NCI-H748 (cell line): ENCODE measurements around the gene FAM76A.
"Not testable (repeated sequence)": the region's sequence is repeated elsewhere in the genome, so short reads cannot be mapped to it uniquely, and the experiment has no call there.

ENCODE experiments used
- DNase-seq: peaks from one replicate; lab custom pipeline; 2025; ENCODE audit not compliant: unreplicated experiment; lab: John Stamatoyannopoulos, UW

FAM76A gene

DNA sequence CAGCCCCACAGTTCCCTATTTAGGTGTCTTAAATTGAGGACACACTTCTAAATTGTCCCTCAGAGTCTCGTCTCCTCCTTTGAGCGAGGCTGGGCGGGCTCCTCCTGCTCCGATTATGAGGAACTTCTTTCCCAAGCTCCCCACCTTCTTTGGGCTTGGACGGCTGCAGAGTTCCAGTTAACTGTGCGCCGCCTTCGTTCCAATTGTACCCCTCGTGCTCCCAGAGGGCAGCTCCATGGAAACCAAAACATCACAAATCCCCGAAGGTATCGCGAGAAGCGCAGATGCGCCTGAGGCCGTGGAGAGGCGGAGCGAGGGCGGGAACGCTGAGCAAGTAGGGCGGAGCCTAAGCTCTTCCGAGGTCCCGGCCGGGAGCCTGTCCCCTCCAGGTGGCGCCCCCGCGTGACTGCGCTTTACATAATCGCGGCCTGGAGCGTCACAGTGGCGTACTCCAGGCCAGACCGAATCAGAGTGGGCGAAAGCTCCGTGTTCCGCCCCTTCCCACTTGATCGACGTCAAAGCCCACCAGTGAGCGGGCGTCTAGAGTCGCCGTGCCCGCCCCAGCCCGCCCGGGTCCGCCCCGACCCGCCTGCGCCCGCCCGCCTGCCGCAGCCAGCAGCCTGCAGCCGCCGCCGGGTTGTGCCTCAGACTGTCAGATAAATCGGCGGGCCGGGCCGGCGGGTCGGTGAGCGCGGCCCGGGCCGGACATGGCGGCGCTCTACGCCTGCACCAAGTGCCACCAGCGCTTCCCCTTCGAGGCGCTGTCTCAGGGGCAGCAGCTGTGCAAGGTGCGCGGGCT is at the start of gene FAM76A:
Gene FAM76A, plus strand, starts transcription at position 588 of the 799 bp plus-strand sequence. Its CDS starts 120 bp downstream, at position 708.
- DNase-seq, result peak; percentile 98

DNA sequence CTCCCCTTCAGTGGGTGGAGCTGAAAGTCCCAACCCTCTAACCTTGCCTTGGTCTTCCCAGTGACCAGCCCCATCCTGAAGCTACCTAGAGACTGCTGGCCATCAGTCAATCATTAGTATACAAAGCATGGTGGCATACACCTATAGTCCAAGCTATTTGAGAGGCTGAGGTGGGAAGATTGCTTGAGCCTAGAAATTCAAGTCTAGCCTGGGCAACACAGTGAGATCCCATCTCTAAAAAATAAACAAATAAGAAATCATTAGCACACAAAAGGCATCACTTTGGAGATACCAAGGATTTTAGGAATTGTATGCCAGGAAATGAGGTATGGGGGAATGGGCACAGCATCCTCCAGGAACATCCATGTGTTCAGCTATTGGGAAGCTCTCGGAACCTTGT is 49.4 kb upstream of the FAM76A start:
- DNase-seq, result no peak

- no peak for DNase-seq
Measured at GRCh38 chr1:27678747-27679146, 47.0 kb upstream of the FAM76A start.

DNA sequence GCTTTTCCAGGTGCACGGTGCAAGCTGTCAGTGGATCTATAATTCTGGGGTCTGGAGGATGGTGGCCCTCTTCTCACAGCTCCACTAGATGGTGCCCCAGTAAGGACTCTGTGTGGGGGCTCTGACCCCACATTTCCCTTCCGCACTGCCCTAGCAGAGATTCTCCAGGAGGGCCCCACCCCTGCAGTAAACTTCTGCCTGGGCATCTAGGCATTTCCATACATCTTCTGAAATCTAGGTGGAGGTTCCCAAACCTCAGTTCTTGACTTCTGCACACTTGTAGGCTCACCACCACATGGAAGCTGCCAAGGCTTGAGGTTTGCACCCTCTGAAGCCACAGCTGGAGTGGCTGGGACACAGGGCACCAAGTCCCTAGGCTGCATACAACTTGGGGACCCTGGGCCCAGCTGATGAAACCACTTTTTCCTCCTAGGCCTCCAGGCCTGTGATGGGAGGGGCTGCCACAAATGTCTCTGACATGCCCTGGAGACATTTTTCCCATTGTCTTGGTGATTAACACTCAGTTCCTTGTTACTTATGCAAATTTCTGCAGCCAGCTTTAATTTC is 45.5 kb upstream of the FAM76A start:
- DNase-seq, result not testable (repeated sequence)

DNA sequence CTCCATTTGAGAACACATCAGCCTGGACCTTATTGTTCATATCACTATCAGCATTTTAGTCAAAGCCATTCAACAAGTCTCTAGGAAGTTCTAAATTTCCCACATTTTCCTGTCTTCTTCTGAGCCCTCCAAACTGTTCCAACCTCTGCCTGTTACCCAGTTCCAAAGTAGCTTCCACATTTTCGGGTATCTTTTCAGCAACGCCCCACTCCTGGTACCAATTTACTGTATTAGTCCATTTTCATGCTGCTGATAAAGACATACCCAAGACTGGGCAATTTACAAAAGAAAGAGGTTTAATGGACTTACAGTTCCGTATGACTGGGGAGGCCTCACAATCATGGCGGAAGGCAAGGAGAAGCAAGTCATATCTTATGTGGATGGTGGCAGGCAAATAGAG is 44.2 kb upstream of the FAM76A start:
- not testable (repeated sequence) for DNase-seq

GRCh38 chr1:27682351-27682944 is 43.3 kb upstream of the FAM76A start:
- no peak for DNase-seq

DNA sequence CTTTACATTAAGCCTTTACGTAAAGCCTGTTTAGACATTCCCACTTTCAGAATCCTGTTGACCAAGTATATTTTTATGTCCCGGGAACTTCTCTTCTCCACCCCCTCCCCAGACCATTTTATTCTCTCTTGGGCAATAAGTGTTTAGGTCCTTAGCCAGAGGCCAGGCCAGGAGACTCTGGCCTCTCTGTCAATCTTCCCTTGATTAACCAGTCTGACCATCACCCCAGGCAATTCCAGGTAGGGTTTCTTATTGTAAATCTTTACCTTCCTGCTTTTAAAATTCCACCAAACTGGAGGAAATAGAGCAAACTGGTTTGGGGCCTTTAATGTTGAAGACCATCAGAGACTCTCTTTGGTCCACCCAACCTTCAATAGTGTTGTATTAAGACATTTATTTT is 41.6 kb upstream of the FAM76A start:
- DNase-seq, result no peak

GRCh38 chr1:27686223-27686990 is 39.4 kb upstream of the FAM76A start:
- peak; percentile 83 for DNase-seq

GRCh38 chr1:27687906-27688305 is 37.9 kb upstream of the FAM76A start:
- no peak for DNase-seq

DNA sequence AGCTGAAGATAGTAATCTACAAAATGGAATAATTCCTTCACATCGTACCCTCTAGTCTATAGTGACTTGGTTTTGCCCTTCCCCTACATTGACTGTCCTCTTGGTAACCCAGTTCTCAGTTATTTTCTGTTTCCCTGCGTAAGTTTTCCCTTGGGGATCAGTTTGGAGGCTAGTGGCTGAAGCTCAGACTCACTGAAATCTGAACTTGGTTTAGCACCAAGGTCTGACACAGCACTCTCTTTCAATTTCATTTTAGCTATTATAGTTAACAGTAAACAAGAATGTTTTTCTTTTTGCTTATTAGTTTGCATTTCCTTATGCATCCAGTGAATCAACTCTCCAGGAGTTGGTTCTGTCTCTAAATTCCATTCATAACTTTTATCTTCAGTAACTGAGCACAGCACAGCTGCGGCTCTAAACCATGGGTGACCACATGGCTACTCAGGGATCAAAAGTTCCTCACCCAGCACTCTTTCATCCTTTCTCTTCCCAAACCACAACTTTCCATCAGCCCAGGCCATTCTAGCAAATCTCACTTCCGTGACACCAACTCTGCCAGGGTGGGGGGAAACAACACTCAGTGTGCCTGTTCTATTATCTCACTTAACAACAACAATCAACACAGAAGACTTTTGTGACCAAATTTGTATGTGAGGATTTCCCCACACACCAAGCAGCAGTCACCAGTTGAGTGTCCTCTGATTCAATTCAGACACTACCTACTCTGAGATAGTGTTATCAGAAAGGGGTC is 36.2 kb upstream of the FAM76A start:
- DNase-seq, result no peak

DNA sequence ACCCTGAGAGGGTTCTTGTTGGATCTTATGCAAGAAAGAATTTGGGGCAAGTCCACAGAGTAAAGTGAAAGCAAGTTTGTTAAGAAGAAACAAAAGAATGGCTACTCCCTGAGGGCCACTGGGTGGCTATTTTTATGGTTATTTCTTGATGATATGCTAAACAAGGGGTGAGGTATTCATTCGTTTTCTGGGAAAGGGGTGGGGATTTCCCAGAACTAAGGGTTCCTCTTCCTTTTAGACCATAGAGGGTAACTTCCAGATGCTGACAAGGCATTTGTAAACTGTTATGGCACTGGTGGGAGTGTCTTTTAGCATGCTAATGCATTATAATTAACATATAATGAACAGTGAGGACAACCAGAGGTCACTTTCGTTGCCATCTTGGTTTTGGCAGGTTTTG is 35.6 kb upstream of the FAM76A start:
- no peak for DNase-seq

- DNase-seq, result not testable (repeated sequence)
Measured at GRCh38 chr1:27696835-27697234, 28.9 kb upstream of the FAM76A start.

- no peak for DNase-seq
Measured at GRCh38 chr1:27704958-27705357, 20.8 kb upstream of the FAM76A start.

GRCh38 chr1:27705545-27705944 is 20.2 kb upstream of the FAM76A start:
- no peak for DNase-seq

DNA sequence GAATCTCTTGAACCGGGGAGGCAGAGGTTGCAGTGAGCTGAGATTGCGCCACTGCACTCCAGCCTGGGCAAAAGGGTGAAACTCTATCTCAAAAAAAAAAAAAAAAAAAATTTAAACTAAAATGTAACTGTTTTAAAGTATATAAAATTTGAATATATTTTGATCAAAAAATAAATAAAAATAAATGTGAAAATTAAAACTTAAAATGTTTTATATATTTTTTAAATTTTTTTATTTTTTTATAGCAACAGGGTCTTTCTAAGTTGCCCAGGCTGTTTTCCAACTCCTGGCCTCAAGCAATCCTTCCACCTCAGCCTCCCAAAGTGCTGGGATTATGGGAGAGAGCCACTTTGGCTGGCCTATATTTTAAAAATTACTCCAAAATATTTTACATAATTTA is 15.2 kb upstream of the FAM76A start:
- DNase-seq, result no peak

- DNase-seq, result no peak
Measured at GRCh38 chr1:27713139-27713725, 12.5 kb upstream of the FAM76A start.

GRCh38 chr1:27713869-27714513 is 11.8 kb upstream of the FAM76A start:
- DNase-seq, result no peak

DNA sequence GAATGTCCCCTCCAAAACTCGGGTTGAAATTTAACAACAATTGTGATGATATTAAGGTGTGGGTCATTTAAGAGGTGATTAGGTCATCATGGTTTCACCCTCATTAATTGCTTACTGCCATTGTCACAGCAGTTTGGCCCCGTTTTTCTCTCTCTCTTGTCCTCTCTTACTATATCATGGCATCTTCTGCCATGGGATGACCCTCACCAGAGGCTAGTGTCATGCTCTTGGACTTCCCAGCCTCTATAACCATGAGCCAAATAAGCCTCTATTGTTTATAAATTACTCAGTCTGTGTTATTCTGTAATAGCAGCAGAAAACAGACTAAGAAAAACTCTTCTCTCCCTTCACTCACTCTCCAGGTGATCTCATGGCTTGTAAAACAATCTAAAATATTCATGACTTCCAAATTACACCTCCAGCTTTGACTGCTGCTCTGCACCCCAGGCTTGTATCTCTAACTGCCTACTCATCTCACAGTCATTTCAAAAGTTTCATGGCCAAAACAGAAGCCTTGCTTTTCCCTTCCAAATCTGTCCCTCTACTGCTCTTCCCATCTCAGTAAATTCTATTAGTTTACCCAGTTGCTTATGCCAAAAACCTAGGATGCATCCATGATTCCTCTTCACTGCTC is 9.4 kb upstream of the FAM76A start:
- DNase-seq, result no peak
